SIG-M5 treated with dmso at 0.1 percent for 504 hours (cell line): ENCODE measurements around the gene DCTN4.
"Not testable (repeated sequence)": the region's sequence is repeated elsewhere in the genome, so short reads cannot be mapped to it uniquely, and the experiment has no call there.

Source experiments
- DNase-seq: peaks from one replicate; lab custom pipeline; 2025; ENCODE audit not compliant: unreplicated experiment; lab: John Stamatoyannopoulos, UW

Gene DCTN4

DNA sequence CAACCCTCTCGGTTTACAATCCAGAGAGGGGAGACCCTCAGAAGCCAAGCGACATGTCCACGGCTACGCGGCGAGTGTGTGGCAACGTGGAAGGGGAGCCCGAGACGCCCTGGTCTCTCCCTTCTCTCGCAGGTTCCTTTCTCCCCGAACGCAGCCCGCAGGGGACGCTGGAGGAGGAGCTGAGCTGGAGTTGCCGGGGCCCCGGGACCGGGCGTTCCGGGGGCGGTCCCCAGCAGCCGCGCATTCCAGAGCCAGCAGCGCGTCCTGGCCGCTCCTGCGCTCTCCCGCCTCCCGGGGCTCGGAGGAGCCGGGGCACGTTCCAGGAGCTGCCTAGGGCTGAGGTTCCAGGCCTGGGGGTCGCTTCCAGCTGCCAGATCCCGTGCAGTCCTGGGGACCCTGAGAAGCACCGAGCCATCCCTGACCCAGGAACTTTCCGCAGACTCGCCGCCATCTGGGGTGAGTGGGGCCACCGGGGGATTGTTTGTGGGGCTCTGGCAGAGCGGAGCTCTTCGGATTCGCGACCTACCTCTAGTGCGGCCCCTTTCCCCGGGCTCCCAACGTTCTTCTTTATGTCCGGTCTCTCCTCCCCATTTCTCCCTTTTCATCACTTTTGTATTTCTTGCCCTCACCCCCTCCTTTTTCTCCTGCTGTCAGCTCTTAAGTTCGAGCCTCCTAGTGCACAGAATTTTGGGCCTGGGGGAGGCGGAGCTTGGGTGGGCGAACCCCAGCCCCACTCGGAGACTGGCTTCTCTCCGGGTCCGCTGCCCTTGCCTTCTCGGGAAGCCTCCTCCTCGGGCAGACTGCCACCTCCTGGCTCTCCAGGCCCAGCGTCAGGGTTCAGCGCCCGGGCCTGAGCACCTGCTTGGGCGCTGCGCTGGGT, 19.9 kb upstream of the DCTN4 start, which contains the start of gene SMIM3:
TSS of gene SMIM3 (plus strand) at position 241 of the 880 bp plus-strand sequence. CDS start 16,684 bp downstream, outside the sequence.
- peak; percentile 56 for DNase-seq

GRCh38 chr5:150778088-150778516, 19.3 kb upstream of the DCTN4 start:
- DNase-seq: no peak

DNA sequence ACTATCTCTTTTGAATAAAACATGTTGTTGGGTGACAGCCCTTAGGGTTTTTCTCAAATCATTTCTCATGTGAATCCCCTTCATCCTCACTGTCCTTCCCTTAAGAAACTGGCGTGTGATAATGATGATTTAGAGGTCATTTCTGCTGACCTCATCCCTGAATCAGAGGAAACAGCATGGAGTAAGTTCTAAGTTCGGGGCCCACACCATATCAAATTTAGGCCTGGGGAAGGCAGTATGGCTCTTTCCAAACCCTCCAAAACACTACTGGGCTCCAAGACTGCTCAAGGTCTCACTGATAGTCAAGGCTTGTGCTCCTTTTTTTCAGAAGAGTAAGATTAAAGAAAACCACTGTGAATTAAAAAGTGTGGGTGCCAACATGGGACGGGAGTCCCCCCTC, 18.9 kb upstream of the DCTN4 start:
- DNase-seq: no peak

DNA sequence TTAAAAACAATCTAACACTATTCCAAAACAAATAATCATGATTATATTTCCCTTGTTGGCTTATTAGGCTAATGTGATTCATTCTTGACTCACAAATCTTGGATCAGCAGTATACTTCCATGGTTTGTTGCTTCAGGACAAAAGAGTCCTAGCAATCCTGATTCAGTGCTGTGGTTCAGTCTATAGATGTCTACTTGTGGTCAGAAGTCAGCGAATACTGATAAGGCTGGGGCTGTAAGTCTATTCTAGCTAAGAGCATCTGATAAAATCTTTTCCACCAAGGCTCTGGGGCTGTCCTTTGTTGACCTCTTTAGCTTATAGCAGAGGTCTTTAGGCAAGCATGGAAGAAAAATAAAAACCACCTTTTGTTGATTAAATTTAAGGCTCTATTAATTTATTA, 15.3 kb upstream of the DCTN4 start:
- no peak for DNase-seq

DNA sequence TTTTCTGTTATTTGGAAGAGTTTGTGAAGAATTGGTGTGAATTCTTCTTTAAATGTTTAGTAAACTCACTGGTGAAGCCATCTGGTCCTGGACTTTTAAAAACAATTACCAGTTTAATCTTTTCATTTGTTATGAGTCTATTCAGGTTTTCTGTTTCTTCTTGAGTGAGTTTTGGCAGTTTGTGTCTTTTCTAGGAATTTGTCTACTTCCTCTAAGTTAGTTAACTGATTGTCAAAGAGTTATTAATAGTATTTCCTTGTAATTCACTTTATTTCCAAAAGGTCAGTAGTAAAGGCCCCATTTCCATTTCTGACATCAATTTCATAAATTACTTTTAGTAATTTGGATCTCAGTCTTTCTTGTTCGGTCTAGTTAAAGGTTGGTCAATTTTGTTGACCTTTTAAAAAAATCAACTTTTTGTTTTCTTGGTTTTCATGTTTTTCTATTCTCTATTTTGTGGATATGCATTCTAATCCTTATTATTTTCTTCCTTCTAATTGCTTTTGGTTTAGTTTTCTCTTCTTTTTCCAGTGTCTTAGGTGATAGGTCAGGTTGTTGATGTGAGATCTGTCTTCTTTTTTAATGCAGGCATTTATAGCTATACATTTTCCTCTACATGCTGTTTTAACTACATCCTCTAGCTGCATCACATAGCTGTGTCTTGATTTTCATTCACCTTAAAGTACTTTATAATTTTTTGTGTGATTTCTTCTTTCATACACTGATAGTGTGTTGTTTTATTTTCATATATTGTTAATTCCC, 12.4 kb upstream of the DCTN4 start:
- no peak for DNase-seq

DNA sequence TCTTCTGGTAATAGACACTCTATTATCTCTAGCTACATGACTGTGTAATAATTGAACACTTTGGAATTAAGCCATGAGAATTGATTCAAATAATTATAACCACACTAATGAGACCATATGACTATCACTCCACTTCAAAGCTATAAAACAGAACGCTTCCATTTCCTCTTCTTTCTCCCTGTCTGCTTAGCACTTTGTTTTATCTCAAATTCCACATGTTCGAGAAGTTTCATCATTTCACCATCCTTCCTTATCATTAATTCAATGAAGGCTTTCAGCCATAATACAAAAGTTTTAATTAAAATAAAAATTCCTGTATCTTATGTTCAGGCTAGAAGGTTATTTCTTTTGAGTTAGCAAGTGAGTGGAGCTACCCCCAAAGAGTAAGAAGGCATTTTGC, 7.4 kb upstream of the DCTN4 start:
- DNase-seq: no peak

GRCh38 chr5:150765799-150766169, 7.0 kb upstream of the DCTN4 start:
- peak; percentile 87 for DNase-seq

DNA sequence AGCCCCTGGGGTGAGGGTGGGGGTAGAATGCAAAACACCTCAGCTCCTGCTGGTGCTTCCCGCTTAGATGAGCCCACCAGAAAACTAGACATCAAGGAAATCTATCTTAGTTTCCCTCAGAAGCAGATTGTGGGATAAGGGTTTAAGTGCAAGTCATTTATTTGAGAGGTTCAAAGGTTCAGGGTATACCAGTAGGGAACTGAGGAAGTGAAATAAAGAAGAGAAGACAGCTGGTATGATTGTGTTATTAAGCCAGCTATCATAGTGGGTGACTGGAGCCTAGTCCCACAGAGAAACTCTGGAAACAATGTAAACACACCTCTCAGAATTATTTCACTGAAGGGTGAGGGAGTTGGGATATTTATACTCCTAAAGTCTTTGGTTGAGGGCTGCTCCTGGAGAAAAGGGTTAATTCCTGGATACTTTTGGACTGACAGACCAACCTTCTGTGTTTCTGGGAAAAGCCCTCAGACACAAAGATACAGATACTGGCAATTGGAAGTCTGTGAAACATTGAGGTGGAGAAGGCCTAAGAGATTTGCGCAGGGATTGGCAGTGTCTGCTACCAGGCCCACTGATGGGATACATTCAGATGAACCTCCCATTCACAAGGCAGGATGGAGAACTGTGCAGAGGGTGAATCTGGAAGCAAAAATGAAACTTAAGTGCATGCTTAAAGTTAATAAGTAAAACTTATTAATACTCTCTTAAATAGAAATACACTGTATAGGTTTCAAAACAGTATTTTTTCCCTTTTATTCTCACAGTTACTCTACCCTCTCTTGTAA, 6.4 kb upstream of the DCTN4 start:
- DNase-seq: peak; percentile 93

DNA sequence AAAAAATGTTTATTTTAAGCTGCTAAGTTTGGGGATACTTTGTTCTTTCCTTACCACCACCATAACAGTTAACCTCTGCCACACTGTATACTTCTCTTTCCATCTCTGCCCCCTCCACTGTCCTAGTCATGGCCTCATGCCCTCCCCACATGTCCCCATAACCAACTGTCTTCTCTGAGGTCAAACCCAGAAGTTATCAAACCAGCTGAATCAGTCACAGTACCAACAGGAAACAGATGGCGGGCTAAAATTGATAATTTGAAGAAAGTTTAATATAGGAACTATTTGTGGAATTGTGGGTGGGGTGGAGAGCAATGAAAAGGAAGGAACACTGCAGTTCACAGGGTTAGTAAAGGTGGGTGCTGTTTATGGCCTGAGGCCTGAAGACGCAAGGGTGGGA, 5.7 kb upstream of the DCTN4 start:
- peak; percentile 95 for DNase-seq

DNA sequence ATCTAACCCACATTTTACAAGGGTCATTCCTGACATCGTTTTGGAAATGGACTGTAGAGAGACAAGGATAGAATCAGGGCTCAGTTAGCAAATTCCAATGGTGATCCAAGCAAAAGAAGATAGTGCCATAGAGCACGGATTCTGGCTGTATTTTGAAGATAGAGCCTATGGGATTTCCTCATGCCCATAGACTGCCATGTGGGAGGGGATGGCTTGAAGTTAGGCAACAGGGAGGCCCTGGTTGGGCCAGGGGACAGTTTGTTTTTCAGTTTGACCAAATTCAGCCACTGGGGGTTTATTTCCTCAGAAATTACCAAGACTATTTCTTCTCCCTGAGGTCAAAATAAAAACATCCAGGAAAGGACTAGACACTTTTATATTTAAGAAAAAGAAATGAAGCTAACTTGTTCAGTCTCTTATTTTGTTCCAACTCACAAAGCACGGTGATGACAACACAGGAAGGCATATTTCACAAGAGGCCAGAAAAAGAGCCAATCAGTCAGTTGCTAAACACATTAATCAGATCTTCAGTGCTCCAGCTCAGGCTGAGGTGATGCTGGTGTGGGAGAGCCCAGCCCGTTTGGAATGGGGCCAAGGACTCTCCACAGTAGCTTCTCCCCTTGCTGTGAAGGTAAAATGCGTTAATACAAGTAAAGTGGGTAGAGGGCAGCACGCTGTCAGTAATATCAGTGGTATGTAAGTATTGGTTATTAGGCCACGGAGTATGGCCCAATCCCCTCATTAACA, 4.4 kb upstream of the DCTN4 start:
- DNase-seq: peak; percentile 98

DNA sequence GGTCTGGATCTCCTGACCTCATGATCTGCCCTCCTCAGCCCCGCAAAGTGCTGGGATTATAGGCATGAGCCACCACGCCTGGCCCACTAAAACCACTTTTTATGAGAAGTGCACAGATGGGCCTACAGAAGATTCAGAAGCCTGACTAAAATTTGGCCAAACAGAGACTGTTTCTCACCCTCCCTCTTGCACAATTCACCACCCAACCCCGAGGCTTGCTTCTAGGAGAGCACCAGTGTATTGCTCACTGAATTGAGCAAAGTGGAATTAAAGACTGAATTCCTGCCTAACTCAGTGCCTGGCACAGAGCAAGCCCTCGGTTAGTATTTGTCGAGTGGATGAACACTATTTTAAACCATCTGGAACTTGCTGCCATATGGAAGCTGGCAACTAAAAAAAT, 3.4 kb upstream of the DCTN4 start:
- peak; percentile 93 for DNase-seq

DNA sequence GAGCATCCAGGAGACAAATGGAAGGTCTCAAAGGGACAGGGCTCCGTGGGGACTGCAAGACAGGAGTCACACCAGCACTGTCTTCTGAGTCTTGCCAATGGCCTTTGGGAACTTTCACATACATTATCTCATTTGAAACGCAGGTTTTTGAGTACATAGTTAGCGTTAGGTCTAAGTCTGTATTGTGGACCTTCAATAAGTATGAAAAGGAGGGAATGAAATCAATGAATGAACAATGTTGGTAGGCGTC, 442 bp upstream of the DCTN4 start:
- no peak for DNase-seq

GRCh38 chr5:150758203-150758530, 650 bp downstream of the DCTN4 start:
- DNase-seq: no peak

- DNase-seq: no peak
These were observed 1.6 kb downstream of the DCTN4 start for GRCh38 chr5:150757087-150757649.

- no peak for DNase-seq
These were observed 5.0 kb downstream of the DCTN4 start for GRCh38 chr5:150753863-150754262.

DNA sequence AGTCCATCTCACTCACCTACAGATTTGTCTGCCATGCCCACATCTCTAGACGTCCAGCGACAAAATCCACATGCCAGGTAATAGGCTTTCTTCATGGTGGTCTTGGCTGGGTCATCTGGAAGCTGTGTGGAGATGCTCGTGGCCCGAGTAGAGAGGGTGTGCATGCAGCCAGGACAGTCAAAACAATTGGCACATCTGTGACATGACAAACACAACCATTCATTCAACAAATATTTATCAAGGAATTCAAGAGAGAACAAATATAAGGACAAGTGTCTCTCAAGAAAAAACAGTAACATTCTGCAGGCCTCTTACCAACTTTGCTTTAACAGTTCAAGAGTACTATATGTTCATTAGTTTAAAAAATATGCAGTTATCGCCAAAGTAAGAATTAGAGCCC, 5.4 kb downstream of the DCTN4 start:
- DNase-seq: no peak

GRCh38 chr5:150751096-150751891, 7.5 kb downstream of the DCTN4 start:
- no peak for DNase-seq

DNA sequence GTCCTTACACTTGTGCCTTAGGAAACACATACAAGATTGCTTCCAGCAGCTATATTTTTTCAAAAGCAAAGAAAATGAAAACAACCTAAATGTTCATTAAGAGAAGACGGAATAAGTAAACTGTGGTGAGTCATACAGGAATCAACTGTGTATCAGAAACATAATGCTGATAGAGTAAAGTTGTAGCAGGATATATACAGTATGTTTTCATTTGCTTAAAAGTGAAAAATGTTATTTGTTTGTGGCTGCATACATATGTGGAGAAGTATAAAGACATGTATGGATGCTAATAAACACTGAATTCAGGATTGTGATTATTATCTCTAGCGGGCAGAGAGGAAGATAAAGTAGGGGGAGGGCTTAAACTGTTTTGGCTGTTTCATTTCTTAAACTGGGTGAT, 8.3 kb downstream of the DCTN4 start:
- no peak for DNase-seq

DNA sequence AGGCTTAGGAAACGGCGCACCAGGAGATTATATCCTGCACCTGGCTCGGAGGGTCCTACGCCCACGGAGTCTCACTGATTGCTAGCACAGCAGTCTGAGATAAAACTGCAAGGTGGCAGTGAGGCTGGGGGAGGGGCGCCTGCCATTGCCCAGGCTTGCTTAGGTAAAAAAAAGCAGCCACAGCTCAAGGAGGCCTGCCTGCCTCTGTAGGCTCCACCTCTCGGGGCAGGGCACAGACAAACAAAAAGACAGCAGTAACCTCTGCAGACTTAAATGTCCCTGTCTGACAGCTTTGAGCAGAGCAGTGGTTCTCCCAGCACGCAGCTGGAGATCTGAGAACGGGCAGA, 15.7 kb downstream of the DCTN4 start:
- not testable (repeated sequence) for DNase-seq
